ENCODE data around the gene SNX27.

Gene SNX27

GRCh38 chr1:151702936-151703335 is 91.1 kb downstream of the SNX27 start:
- Mint-ChIP-seq H3K27ac (no peak overlapping the region), H3K4me1 (peaks cover 24% of the 10 kb centered on the region), H3K9me3 (no peaks in the 10 kb centered on the region), H3K27me3 (peaks cover 16% of the 10 kb centered on the region), H3K4me3 (no peak overlapping the region), H3K36me3 (peaks cover 30% of the 10 kb centered on the region)
- ATAC-seq, result no peak

DNA sequence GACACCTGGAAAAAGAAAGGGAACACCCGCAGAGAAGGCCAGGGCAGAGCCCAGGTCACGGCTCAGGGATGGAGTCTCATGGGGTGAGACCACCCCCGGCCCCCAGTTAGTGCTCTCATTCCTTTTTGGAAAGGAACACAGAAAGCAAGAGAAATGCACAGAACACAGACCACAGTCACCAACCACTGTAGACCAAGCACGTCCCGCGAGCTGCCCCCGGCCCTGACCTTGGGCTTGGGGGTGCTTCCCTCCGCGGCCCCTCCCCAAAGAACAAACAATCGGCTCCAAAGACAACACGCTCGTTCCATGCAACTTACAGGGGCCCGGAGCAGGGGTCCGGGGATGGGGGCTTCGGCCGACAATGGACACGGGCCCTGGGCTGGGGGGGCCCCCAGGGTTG is 92.0 kb downstream of the SNX27 start:
- Mint-ChIP-seq H3K27me3 (peaks cover 16% of the 10 kb centered on the region), H3K4me3 (no peak overlapping the region), H3K36me3 (peaks cover 24% of the 10 kb centered on the region), H3K4me1 (peaks cover 24% of the 10 kb centered on the region), H3K9me3 (no peaks in the 10 kb centered on the region), H3K27ac (no peak overlapping the region)
- ATAC-seq, result no peak

GRCh38 chr1:151704246-151704645 is 92.4 kb downstream of the SNX27 start:
- peaks cover 24% of the 10 kb centered on the region for H3K4me1 Mint-ChIP-seq
- ATAC-seq, result no peak
- no peak overlapping the region for H3K27ac Mint-ChIP-seq
- peaks cover 16% of the 10 kb centered on the region for H3K27me3 Mint-ChIP-seq
- H3K9me3 Mint-ChIP-seq, result no peaks in the 10 kb centered on the region
- H3K36me3 Mint-ChIP-seq, result peaks cover 21% of the 10 kb centered on the region
- H3K4me3 Mint-ChIP-seq, result no peak overlapping the region

GRCh38 chr1:151705146-151705545 is 93.3 kb downstream of the SNX27 start:
- peaks cover 24% of the 10 kb centered on the region for H3K4me1 Mint-ChIP-seq
- no peaks in the 10 kb centered on the region for H3K9me3 Mint-ChIP-seq
- peaks cover 25% of the 10 kb centered on the region for H3K27me3 Mint-ChIP-seq
- peaks cover 12% of the 10 kb centered on the region for H3K36me3 Mint-ChIP-seq
- no peak overlapping the region for H3K4me3 Mint-ChIP-seq
- H3K27ac Mint-ChIP-seq, result no peak overlapping the region
- no peak for ATAC-seq

DNA sequence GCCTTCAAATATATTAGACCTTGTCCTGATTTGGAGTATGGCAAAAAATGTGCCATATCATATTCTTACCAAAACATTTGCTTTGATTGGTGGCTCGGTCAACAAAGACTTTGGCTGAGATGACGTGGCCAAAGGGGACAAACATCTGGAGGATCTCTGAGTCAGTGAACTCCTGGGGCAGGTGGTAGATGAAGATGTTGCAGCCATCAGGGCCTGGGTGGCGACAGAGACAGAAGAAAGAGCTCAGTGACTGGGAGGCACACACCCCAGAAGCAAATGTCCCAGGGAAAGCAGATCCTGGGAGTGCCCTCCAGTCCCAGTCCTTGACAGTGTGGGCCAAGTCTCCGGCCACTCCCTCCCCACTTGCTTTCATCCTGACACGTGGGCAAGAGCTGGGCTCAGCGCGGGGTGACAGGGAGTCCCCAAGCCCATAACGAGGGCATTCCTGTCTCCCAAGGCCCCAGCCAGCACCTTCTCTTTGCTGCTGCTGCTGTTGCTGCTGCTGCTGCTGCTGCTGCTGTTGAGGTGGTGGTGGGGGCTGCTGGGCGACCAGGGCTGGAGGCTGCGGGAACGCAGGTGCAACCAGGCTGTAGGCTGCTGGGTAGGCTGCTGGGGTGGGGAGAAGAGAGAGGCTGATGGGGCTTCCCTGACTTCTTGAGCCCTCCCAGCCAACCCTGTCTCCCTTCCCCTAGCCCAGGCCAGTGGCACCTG is 94.1 kb downstream of the SNX27 start:
- Mint-ChIP-seq H3K9me3 (no peaks in the 10 kb centered on the region), H3K36me3 (peaks cover 4% of the 10 kb centered on the region), H3K4me3 (no peak overlapping the region), H3K27ac (no peak overlapping the region), H3K4me1 (peaks cover 24% of the 10 kb centered on the region), H3K27me3 (peaks cover 26% of the 10 kb centered on the region)
- ATAC-seq, result peak; percentile 9

DNA sequence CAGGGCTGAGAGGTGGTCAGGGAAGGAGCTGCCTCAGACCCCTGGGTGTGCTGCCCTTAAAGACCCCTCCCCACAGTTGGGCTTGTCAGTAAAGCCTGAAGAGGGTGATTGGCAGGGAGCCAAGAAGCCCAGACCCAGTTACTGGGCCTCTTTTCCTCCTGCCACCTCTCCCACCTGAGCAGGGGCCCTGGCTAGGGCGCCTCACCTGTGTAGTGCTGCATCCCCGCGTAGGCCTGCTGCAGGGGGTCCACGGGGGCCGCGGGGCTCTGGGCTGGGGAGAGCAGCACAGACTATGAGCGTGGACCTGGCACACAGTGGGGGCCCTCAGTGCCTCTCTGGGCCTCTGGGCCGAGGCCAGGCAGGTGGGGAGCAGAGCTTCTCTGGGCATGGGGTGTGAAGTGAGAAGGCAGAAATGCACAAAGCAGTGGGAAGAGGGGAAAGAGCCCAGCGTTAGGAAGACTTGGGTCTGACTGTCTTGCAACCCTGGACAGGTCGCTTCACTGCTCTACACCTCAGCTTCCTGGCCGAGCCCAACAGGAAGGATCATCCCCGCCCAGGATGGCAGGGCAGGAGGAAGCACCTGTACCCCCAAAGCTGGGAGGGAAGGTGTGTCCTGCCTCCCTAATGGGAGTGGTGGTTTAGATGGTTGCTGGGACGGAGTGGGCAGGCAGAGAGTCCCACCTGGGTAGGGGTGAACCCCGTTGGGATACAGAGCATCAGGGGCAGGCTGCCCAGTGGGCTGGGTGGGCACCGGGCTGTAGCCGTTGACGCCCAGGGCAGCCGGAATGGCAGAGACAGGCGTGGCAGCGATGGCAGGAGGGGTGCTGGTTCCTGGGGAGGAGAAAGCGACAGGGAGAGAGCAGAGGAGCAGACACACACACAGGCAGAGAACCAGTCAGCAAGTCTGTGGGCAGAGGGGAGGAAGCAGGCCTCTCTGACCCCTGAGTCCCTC is 94.9 kb downstream of the SNX27 start:
- Mint-ChIP-seq H3K27ac (no peak overlapping the region), H3K27me3 (peaks cover 27% of the 10 kb centered on the region), H3K9me3 (no peaks in the 10 kb centered on the region), H3K4me3 (no peak overlapping the region), H3K4me1 (peaks cover 24% of the 10 kb centered on the region), H3K36me3 (no peaks in the 10 kb centered on the region)
- peak; percentile 6 for ATAC-seq

GRCh38 chr1:151707541-151708065 is 95.8 kb downstream of the SNX27 start:
- Mint-ChIP-seq H3K36me3 (no peaks in the 10 kb centered on the region), H3K27ac (no peak overlapping the region), H3K27me3 (peaks cover 35% of the 10 kb centered on the region), H3K4me1 (peaks cover 23% of the 10 kb centered on the region), H3K9me3 (no peaks in the 10 kb centered on the region), H3K4me3 (no peak overlapping the region)
- ATAC-seq, result no peak

DNA sequence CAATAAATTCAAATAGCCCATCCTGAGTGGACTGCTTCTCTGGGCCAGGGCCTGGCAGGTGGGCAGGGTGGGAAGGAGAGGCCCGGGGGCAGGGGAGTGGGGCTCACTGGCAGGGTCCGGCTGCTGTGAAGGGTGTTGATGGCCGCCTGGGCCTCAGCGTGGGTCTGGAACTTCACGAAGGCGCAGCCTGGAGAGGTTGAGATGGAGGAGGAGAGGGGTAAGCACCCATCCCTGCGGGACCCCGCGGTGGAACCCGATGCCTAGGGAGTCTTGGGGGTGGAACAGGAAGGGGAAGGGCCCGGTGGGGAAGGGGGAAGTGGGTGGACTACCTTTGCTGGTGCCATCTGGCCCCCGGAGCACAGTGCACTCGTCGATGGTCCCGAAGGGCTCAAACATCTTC is 97.0 kb downstream of the SNX27 start:
- Mint-ChIP-seq H3K27ac (no peak overlapping the region), H3K4me1 (peaks cover 13% of the 10 kb centered on the region), H3K27me3 (peaks cover 42% of the 10 kb centered on the region), H3K4me3 (no peak overlapping the region), H3K36me3 (no peaks in the 10 kb centered on the region), H3K9me3 (no peaks in the 10 kb centered on the region)
- ATAC-seq, result no peak

DNA sequence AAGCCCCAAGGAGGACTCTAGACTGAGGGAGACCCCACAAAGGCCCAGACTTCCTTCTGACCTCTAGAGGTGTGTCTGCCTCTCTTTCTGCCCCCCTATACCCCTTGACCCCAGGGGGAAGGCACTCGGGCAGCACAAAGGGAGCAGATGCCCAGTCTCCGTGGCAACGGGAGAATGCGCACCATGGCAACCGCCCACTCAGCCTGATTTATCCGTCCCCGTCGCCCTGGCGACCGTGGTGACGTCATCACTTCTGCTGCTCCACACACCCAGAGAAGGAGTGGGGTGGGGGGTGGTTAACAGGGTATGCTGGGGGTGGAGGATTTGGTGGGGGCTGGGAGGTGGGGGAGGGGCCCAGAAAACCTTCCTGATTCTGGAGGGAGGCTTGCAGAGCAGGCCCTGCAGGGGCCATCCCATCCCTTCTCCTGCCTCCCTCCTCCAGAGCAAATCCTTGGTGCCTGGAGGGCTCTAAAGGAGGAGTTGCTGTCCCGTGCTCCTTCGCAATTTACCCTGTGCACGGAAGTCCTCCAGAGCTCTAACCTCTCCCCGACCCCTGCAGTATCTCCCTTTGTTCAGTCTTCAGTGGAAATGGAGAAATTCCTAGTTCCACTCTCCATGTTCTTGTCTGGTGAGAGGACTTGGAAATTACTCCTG is 98.5 kb downstream of the SNX27 start:
- no peak for ATAC-seq
- Mint-ChIP-seq H3K4me3 (no peak overlapping the region), H3K36me3 (no peaks in the 10 kb centered on the region), H3K4me1 (peaks cover 13% of the 10 kb centered on the region), H3K9me3 (no peaks in the 10 kb centered on the region), H3K27me3 (peaks cover 56% of the 10 kb centered on the region), H3K27ac (no peak overlapping the region)

DNA sequence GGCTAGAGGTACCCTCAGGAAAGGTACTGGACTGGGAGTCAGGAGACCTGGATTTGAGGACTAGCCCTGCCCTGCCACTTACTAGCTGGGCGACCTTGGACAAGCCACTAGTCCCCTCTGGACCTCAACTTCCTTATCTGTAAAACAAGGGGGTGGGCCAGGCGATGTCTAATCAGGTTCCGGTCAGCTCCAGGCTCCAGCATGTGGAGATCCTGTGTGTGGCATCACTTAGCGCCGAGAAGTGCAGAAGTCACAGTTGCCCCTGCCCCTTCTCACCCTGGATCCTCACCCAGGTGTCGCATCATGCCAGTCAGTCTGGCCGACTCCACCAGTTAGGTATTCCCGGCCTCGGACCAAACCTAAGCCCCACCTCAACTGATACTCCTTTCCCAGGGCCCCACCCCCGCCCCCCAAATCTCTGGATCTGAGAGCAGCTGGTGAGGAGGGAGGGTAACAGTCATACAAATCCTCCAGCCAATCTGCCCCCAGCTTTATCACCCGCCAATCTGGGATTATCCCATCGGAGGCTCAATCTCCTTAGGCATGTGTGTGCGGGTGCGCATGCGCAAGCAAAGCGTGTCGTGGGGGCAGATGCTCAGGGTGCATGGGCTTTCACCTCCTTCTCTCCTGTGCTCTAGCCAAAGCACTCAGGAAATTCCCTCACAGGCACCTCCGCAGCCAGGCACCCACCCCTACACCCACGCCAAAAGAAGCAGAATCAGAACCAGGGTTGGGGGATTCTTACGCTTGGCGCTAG is 99.4 kb downstream of the SNX27 start:
- Mint-ChIP-seq H3K27ac (no peak overlapping the region), H3K4me1 (peaks cover 8% of the 10 kb centered on the region), H3K36me3 (no peaks in the 10 kb centered on the region), H3K9me3 (no peaks in the 10 kb centered on the region), H3K4me3 (no peak overlapping the region), H3K27me3 (peaks cover 59% of the 10 kb centered on the region)
- ATAC-seq, result no peak

DNA sequence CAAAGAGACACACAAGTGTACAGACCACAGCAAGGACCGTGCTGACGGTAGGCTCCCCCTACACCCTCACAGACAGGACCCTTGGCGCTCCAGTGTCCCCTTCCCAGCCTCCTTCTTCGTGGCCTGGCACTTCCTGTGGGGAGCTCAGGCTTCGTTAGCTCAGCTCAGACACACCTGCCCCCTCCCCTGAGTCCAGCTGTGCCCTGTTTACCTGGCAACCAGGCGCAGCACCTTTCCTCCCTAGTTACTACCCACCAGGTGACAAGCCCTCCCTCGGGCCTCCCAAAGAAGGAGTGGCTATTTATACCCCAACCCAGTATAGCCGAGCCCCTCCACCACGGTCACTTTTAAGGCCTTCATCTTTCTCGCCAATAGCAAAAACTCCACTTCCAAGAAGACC is 100.1 kb downstream of the SNX27 start:
- no peak for ATAC-seq
- H3K36me3 Mint-ChIP-seq, result no peaks in the 10 kb centered on the region
- no peaks in the 10 kb centered on the region for H3K9me3 Mint-ChIP-seq
- peaks cover 4% of the 10 kb centered on the region for H3K4me1 Mint-ChIP-seq
- H3K4me3 Mint-ChIP-seq, result no peak overlapping the region
- H3K27ac Mint-ChIP-seq, result no peak overlapping the region
- peaks cover 59% of the 10 kb centered on the region for H3K27me3 Mint-ChIP-seq

DNA sequence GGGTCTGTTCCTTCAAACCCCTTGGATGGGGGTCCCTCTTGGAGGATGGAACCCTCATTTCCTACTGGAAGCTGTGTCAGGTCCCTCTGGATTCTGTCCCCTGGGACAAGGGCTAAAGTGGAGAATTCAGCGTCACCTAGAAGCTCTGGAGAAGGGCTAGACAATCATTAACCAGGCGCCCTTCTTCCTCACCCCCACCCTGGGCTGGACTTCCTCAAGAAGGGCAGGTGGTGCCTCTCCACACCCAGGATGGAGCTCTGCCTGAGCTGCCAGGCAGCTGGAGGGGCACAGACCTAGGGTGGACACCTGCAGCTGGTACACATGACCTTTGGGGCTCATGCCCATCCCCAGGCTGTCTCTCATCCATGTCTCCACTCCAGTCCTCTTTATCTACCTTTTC is 101.2 kb downstream of the SNX27 start:
- Mint-ChIP-seq H3K36me3 (no peaks in the 10 kb centered on the region), H3K27me3 (peaks cover 67% of the 10 kb centered on the region), H3K4me3 (no peak overlapping the region), H3K4me1 (peaks cover 8% of the 10 kb centered on the region), H3K9me3 (no peaks in the 10 kb centered on the region), H3K27ac (no peak overlapping the region)
- ATAC-seq, result no peak

- H3K27me3 Mint-ChIP-seq, result peaks cover 76% of the 10 kb centered on the region
- H3K27ac Mint-ChIP-seq, result no peak overlapping the region
- H3K4me1 Mint-ChIP-seq, result peaks cover 8% of the 10 kb centered on the region
- no peaks in the 10 kb centered on the region for H3K36me3 Mint-ChIP-seq
- H3K9me3 Mint-ChIP-seq, result no peaks in the 10 kb centered on the region
- H3K4me3 Mint-ChIP-seq, result no peak overlapping the region
- ATAC-seq, result no peak
Measured at GRCh38 chr1:151713874-151714273, 102.0 kb downstream of the SNX27 start.

GRCh38 chr1:151714820-151715725 is 103.2 kb downstream of the SNX27 start:
- Mint-ChIP-seq H3K27me3 (peaks cover 76% of the 10 kb centered on the region), H3K4me1 (peaks cover 9% of the 10 kb centered on the region), H3K36me3 (no peaks in the 10 kb centered on the region), H3K27ac (no peak overlapping the region), H3K4me3 (no peak overlapping the region), H3K9me3 (no peaks in the 10 kb centered on the region)
- no peak for ATAC-seq
